HepG2 (cell line): ENCODE results near the gene DHRS1. TPM values are rescaled to one million over a fixed set of nuclear protein-coding genes. Genes with fewer than 3 reads are reported as not detected.

Experiments
- CENPT ChIP-seq: sonication (generic); formaldehyde crosslinking; IDR thresholded peaks from 2 replicates; pipeline ENCODE4 v1.8.0; 2022; ENCODE audit warnings: low read depth, mild to moderate bottlenecking, moderate library complexity, missing genetic modification reagents
- DNMT3B ChIP-seq: conservative IDR thresholded peaks from 2 replicates; pipeline ENCODE4 v1.6.1; 2016; ENCODE audit warnings: missing biosample characterization, control low read depth
- ETV5 ChIP-seq: IDR thresholded peaks from 2 replicates; pipeline ENCODE4 v1.6.1; 2018; ENCODE audit warnings: missing biosample characterization, missing genetic modification reagents, inconsistent platforms, borderline replicate concordance
- FOXC1 ChIP-seq: sonication (generic); formaldehyde crosslinking; IDR thresholded peaks from 2 replicates; pipeline ENCODE4 v1.8.0; 2022; ENCODE audit warnings: mild to moderate bottlenecking, missing genetic modification reagents, borderline replicate concordance
- HOXA9 ChIP-seq: sonication (generic); formaldehyde crosslinking; IDR thresholded peaks from 2 replicates; pipeline ENCODE4 v1.8.1; 2022; ENCODE audit warnings: missing genetic modification reagents, mild to moderate bottlenecking, moderate library complexity, borderline replicate concordance
- MZF1 ChIP-seq: sonication (generic); formaldehyde crosslinking; IDR thresholded peaks from 2 replicates; pipeline ENCODE4 v1.8.1; 2023; ENCODE audit warnings: mild to moderate bottlenecking, missing genetic modification reagents, borderline replicate concordance
- NCOA2 ChIP-seq: sonication (generic); formaldehyde crosslinking; IDR thresholded peaks from 2 replicates; pipeline ENCODE4 v1.8.0; 2022; ENCODE audit warnings: inconsistent platforms
- NFIB ChIP-seq: sonication (generic); formaldehyde crosslinking; IDR thresholded peaks from 2 replicates; pipeline ENCODE4 v1.9.0; 2021; ENCODE audit warnings: missing genetic modification reagents, mild to moderate bottlenecking, borderline replicate concordance
- PHF20 ChIP-seq: sonication (generic); formaldehyde crosslinking; IDR thresholded peaks from 2 replicates; pipeline ENCODE4 v1.5.0; 2020; ENCODE audit warnings: mild to moderate bottlenecking, missing genetic modification reagents
- REPIN1 ChIP-seq: sonication (generic); formaldehyde crosslinking; IDR thresholded peaks from 2 replicates; pipeline ENCODE4 v1.8.0; 2022; ENCODE audit warnings: missing genetic modification reagents, low read depth, mild to moderate bottlenecking, borderline replicate concordance
- RNF2 ChIP-seq: fragments of 450-650 bp; conservative IDR thresholded peaks from 2 replicates; pipeline ENCODE4 v1.6.1; 2016; ENCODE audit warnings: low read depth
- SMAD9 ChIP-seq: sonication (generic); formaldehyde crosslinking; IDR thresholded peaks from 2 replicates; pipeline ENCODE4 v1.5.1; 2020; ENCODE audit warnings: mild to moderate bottlenecking, missing genetic modification reagents
- ZNF253 ChIP-seq: sonication (generic); formaldehyde crosslinking; IDR thresholded peaks from 2 replicates; pipeline ENCODE4 v1.8.0; 2022; ENCODE audit warnings: mild to moderate bottlenecking, missing genetic modification reagents, borderline replicate concordance
- ZNF549 ChIP-seq: sonication (generic); formaldehyde crosslinking; IDR thresholded peaks from 2 replicates; pipeline ENCODE4 v1.5.0; 2020; ENCODE audit warnings: missing genetic modification reagents
- ZNF775 ChIP-seq: sonication (generic); formaldehyde crosslinking; IDR thresholded peaks from 2 replicates; pipeline ENCODE4 v1.4.0; 2020; ENCODE audit warnings: missing genetic modification reagents, mild to moderate bottlenecking, moderate library complexity, borderline replicate concordance
- ZNF83 ChIP-seq: sonication (generic); formaldehyde crosslinking; IDR thresholded peaks from 2 replicates; pipeline ENCODE4 v1.4.0; 2020; ENCODE audit warnings: missing genetic modification reagents, mild to moderate bottlenecking, borderline replicate concordance
- polyA plus RNA-seq, 8 experiments: library from polyadenylated mRNA; depleted of rRNA in 3 of 8; stranded (reverse) in 7 of 8; unstranded in 1 of 8; fragments of >200 nt; fragmentation: Illumina TruSeq in 4 of 8; extraction: Trizol in 4 of 8; gene quantifications; 2 replicates each; pipeline versions ENCODE4 v1.2.1 to v1.2.3, GENCODE V29; 2011 to 2016; ENCODE audit warnings: low read depth in 4 of 8, missing spikeins in 1 of 8, mixed read lengths in 1 of 8; ENCODE audit not compliant: insufficient read depth in 1 of 8
- total RNA-seq, 5 experiments: library from RNA; depleted of rRNA; stranded (reverse); fragments of >200 nt; fragmentation: Illumina TruSeq; extraction: Trizol; gene quantifications; 2 replicates each; pipeline ENCODE4 v1.2.3, GENCODE V29; 2016; ENCODE audit warnings: low read depth in 1 of 5
- TF ChIP-seq, protein P1 (sequence below): sonication (generic); formaldehyde crosslinking; IDR thresholded peaks from 2 replicates; pipeline ENCODE4 v1.4.0; 2020; ENCODE audit warnings: missing genetic modification reagents, borderline replicate concordance
- TF ChIP-seq, protein P2 (sequence below): sonication (generic); formaldehyde crosslinking; IDR thresholded peaks from 2 replicates; pipeline ENCODE4 v1.5.0; 2020; ENCODE audit warnings: mild to moderate bottlenecking, low read depth, missing genetic modification reagents, borderline replicate concordance
- TF ChIP-seq, protein P3 (sequence below): conservative IDR thresholded peaks from 2 replicates; pipeline ENCODE4 v1.6.1; 2018; ENCODE audit warnings: missing genetic modification reagents
- TF ChIP-seq, protein P4 (sequence below): sonication (generic); formaldehyde crosslinking; IDR thresholded peaks from 2 replicates; pipeline ENCODE4 v1.5.1; 2020; ENCODE audit warnings: mild to moderate bottlenecking, missing genetic modification reagents
- TF ChIP-seq, protein P5 (sequence below): sonication (generic); formaldehyde crosslinking; IDR thresholded peaks from 2 replicates; pipeline ENCODE4 v1.4.0; 2020; ENCODE audit warnings: missing genetic modification reagents

The DHRS1 gene
- total and polyA plus RNA-seq, 2 of the 13 experiments (the other 11 are each of a cell fraction or from before 2014, with no cell fraction given) = 49.8 to 60.8 TPM

DNA sequence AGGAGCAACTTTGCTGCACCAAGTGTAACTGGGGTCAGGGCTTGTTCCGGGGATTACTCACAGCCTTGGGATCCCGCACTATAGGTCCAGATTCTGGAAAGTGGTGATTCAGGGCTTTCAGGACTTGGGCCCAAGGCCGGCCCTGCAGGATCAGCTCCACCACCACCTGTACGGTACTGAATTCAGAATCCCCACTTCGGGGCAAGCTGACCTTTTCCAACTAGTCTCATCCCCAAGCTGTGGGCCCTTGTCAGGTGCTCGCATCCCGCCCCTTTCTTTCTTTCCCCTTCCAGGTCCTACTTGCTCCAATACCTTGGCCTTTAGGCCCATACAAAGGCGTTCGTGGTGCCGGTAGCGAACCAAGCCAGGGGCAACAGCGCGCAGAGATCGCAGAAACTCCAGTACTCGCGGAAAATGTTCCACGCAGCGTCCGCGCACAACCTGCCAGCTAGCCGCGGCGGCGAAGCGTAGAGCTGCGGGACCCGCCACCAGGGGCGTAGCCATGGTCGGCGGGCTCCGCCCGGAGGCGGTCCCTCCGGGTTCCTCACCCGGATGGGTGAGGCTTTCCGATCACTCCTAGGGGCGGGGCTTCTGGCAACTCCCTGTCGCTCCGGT is 57.6 kb downstream of the DHRS1 start (continued):
- TF ChIP-seq, protein P1, sequence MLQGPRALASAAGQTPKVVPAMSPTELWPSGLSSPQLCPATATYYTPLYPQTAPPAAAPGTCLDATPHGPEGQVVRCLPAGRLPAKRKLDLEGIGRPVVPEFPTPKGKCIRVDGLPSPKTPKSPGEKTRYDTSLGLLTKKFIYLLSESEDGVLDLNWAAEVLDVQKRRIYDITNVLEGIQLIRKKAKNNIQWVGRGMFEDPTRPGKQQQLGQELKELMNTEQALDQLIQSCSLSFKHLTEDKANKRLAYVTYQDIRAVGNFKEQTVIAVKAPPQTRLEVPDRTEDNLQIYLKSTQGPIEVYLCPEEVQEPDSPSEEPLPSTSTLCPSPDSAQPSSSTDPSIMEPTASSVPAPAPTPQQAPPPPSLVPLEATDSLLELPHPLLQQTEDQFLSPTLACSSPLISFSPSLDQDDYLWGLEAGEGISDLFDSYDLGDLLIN (CRISPR knock-in tag) = no peak
- TF ChIP-seq, protein P2, sequence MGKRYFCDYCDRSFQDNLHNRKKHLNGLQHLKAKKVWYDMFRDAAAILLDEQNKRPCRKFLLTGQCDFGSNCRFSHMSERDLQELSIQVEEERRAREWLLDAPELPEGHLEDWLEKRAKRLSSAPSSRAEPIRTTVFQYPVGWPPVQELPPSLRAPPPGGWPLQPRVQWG (CRISPR knock-in tag) = no peak; the same call in 1 of the 2 replicates
- TF ChIP-seq, protein P3, sequence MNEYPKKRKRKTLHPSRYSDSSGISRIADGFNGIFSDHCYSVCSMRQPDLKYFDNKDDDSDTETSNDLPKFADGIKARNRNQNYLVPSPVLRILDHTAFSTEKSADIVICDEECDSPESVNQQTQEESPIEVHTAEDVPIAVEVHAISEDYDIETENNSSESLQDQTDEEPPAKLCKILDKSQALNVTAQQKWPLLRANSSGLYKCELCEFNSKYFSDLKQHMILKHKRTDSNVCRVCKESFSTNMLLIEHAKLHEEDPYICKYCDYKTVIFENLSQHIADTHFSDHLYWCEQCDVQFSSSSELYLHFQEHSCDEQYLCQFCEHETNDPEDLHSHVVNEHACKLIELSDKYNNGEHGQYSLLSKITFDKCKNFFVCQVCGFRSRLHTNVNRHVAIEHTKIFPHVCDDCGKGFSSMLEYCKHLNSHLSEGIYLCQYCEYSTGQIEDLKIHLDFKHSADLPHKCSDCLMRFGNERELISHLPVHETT (CRISPR knock-in tag) = no peak
- TF ChIP-seq NFIB (CRISPR knock-in tag) = no peak
- no peak for TF ChIP-seq ETV5 (CRISPR knock-in tag)
- TF ChIP-seq CENPT (CRISPR knock-in tag) = no peak
- TF ChIP-seq, protein P4, sequence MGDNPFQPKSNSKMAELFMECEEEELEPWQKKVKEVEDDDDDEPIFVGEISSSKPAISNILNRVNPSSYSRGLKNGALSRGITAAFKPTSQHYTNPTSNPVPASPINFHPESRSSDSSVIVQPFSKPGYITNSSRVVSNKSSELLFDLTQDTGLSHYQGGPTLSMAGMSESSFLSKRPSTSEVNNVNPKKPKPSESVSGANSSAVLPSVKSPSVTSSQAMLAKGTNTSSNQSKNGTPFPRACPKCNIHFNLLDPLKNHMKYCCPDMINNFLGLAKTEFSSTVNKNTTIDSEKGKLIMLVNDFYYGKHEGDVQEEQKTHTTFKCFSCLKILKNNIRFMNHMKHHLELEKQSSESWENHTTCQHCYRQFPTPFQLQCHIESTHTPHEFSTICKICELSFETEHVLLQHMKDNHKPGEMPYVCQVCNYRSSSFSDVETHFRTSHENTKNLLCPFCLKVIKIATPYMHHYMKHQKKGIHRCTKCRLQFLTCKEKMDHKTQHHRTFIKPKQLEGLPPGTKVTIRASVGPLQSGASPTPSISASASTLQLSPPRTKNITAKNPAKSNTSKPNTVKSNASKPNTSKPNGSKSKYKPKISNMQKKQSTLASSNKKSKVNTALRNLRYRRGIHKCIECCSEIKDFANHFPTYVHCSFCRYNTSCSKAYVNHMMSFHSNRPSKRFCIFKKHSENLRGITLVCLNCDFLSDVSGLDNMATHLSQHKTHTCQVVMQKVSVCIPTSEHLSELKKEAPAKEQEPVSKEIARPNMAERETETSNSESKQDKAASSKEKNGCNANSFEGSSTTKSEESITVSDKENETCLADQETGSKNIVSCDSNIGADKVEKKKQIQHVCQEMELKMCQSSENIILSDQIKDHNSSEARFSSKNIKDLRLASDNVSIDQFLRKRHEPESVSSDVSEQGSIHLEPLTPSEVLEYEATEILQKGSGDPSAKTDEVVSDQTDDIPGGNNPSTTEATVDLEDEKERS = no peak
- no peak for TF ChIP-seq REPIN1 (CRISPR knock-in tag)
- no peak for TF ChIP-seq ZNF549 (CRISPR knock-in tag)
- no peak for TF ChIP-seq HOXA9 (CRISPR knock-in tag)
- TF ChIP-seq FOXC1 = no peak; the same call in 1 of the 2 replicates
- peak; percentile 93; the same call in 1 of the 2 replicates for TF ChIP-seq ZNF775 (CRISPR knock-in tag)
- TF ChIP-seq, protein P5, sequence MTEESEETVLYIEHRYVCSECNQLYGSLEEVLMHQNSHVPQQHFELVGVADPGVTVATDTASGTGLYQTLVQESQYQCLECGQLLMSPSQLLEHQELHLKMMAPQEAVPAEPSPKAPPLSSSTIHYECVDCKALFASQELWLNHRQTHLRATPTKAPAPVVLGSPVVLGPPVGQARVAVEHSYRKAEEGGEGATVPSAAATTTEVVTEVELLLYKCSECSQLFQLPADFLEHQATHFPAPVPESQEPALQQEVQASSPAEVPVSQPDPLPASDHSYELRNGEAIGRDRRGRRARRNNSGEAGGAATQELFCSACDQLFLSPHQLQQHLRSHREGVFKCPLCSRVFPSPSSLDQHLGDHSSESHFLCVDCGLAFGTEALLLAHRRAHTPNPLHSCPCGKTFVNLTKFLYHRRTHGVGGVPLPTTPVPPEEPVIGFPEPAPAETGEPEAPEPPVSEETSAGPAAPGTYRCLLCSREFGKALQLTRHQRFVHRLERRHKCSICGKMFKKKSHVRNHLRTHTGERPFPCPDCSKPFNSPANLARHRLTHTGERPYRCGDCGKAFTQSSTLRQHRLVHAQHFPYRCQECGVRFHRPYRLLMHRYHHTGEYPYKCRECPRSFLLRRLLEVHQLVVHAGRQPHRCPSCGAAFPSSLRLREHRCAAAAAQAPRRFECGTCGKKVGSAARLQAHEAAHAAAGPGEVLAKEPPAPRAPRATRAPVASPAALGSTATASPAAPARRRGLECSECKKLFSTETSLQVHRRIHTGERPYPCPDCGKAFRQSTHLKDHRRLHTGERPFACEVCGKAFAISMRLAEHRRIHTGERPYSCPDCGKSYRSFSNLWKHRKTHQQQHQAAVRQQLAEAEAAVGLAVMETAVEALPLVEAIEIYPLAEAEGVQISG (CRISPR knock-in tag) = no peak
- no peak for TF ChIP-seq ZNF253 (CRISPR knock-in tag)
- no peak for TF ChIP-seq RNF2
- TF ChIP-seq MZF1 (CRISPR knock-in tag) = no peak
- TF ChIP-seq SMAD9 (CRISPR knock-in tag) = no peak
- TF ChIP-seq NCOA2 (CRISPR knock-in tag) = no peak
- TF ChIP-seq PHF20 (CRISPR knock-in tag) = no peak
- TF ChIP-seq ZNF83 (CRISPR knock-in tag) = peak; percentile 52
- TF ChIP-seq DNMT3B = no peak
